HK-2 (cell line): ENCODE data around the gene AFAP1.

Source experiments
- DNase-seq: peaks from one replicate; pipeline ENCODE4 v3.0.0-alpha.2; 2018; ENCODE audit not compliant: unreplicated experiment

The AFAP1 gene, protein sequence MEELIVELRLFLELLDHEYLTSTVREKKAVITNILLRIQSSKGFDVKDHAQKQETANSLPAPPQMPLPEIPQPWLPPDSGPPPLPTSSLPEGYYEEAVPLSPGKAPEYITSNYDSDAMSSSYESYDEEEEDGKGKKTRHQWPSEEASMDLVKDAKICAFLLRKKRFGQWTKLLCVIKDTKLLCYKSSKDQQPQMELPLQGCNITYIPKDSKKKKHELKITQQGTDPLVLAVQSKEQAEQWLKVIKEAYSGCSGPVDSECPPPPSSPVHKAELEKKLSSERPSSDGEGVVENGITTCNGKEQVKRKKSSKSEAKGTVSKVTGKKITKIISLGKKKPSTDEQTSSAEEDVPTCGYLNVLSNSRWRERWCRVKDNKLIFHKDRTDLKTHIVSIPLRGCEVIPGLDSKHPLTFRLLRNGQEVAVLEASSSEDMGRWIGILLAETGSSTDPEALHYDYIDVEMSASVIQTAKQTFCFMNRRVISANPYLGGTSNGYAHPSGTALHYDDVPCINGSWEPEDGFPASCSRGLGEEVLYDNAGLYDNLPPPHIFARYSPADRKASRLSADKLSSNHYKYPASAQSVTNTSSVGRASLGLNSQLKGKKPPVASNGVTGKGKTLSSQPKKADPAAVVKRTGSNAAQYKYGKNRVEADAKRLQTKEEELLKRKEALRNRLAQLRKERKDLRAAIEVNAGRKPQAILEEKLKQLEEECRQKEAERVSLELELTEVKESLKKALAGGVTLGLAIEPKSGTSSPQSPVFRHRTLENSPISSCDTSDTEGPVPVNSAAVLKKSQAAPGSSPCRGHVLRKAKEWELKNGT

DNA sequence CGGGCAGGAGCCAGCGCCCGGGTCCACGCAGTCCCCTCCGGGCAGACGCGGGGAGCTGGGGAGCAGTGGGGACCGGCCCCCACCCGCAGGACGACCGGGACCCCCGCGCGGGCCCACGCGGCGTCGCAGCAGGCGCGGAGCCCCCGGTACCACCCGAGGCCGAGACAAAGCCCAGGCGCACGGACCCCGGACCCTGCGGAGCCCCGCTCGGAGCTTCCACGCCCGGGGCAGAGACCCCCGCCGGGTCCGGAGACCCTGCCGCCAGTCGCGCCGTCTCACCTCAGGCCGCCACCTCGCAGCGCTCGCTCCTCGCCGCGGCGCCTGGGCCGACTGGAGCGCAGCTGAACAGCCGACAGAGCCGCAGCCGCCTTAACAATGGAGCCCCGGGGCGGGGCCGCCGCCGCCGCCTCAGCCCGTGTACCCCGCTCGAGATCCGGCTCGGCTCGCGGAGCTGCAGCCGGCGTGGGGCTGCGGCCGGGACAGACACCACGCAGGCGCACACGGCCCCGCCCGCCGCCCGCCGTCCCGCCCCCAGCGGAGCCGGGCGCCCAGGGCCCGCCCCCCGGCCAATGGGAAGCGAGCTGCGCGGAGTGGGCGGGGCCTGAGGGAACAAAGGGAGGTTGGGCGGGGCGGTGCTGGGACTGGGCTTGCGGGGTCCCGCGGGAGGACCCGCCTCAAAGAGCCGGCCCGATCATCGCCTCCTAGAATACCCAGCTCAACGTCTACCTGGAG lies at the start of gene AFAP1:
TSS of gene AFAP1 (minus strand) at position 485 of the 732 bp plus-strand sequence. CDS start 67,783 bp downstream, outside the sequence.
- peak; percentile 87 for DNase-seq

DNA sequence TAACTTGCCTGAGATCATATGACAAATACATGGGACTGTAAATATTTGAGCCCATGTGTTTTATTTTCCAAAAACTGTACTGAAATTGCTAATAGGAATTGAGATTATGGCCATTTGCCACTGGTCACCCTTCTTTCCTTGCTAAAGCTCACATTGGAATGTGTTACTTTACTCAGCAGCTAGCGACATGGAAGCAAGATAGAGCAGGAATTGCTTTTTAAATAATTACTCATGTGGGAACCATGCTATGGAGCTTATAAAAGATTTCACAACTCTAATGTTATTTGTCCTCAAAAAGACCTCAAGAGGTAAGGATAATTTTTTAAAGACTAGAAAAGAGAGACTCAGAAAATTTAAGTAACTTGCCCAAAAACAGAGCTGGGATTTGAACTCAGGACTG lies 48.8 kb upstream of the AFAP1 start:
- no peak for DNase-seq

DNA sequence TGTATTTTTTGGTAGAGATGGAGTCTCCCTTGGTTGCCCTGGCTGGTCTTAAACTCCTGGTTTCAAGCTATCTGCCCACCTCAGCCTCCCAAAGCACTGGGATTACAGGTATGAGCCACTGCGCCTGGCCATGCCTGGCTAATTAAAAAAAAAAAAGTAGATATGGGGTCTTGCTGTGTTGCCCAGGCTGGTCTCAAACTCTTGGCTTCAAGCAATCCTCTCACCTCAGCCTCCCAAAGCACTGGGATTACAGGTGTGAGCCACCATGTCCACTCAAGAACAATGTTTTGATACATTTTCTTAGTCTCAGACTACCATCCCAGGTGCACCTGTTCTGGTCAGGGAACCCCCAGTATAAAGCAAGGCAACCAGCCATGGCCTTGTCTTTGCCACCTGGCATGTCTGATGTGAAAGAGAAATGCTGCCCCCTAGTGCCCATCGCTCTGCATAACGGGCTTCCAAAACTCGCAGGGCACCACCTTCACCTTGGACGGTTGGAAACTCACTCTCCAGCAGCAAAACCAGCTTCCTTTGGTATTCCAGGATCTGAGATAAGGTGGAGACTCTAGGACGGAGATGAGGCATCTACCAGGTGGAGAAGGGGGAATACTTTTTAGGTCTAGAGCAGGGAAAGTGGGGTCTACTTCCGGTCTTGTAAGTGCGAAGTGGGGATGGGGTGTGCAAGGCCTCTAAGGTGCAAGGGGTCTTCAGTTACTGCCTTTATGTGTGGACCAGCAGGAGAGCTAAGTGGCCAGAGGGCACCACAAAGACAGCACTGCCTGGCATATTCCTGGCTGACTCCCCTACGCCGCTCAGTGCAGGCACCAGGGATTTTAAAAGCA lies 47.7 kb upstream of the AFAP1 start:
- DNase-seq, result peak; percentile 78

DNA sequence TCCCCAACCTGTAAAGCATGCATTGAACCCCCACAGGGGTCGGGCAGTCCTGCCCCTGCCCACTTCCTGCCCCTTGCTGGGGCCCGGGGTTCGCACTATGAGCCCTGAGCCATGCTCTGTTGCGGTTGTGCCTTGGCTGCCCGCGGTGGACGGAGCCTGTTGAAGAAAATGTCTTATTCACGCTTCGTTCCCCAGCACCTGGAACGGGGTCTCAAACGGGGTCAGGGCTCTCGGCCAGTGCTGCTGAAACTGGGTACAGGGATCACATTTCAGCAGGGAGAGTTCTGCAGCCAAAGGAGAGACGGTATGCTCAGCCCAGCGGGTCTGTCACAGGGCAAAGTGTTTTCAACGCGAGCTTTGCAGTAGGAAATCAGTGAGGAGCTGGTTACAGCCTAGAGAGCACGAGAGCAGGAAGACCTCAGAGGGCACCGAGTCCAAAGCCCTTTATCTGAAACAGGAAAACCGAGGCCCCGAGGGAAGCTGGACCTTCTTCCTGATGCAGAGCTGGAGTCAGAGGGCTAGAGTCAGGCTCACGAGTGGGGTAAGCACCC lies 46.3 kb upstream of the AFAP1 start:
- peak; percentile 35 for DNase-seq

DNA sequence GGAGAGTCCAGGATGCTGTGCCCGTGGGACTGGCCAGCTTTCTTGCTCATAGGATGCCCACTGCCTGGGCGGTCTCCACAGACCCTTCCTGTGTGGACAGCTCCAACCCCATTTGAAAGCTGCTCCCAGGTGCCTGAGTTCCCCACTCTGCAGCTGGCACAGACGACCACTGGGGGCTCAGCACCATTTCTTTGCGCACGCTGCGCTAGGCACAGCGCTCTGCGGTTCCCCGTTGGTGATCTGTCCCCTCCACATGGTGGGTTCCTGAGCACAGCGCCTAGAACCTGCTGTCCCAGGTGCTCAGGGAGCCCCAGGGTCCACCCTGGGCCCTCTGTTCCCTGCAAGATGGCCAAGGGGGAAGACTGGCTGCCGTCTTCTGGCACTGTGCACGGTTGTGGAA lies 45.4 kb upstream of the AFAP1 start:
- DNase-seq, result no peak

DNA sequence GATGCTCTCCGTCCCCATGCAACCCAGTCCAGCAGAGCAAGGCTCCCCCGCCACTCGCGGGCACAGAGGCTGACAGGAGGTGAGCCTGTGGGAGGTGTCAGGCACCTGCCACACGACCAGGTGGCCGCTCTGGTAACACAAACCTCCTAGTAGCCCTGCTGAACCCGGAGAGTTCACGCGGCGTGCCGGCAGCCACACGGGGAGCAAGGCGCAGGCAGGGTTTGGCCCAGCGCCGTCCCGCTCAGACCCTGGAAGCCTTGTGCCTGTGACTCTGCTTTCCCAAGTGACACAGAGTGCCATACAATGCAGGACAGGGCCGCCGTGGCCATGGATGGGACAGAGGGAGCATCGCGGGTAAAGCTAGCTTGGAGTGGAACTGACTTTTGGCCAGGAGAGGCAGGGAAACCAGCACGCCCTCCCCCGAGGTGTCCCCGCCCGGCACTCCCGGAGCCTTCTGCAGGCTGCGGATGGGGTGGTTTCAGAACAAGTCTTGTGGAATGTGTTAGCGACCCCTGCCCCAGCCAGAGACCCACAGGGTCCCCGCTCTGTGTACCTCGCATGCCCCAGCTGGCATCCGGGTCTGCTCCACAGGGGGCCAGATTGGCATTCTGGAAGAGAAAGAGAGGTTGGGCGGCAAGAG lies 44.7 kb upstream of the AFAP1 start:
- no peak for DNase-seq

DNA sequence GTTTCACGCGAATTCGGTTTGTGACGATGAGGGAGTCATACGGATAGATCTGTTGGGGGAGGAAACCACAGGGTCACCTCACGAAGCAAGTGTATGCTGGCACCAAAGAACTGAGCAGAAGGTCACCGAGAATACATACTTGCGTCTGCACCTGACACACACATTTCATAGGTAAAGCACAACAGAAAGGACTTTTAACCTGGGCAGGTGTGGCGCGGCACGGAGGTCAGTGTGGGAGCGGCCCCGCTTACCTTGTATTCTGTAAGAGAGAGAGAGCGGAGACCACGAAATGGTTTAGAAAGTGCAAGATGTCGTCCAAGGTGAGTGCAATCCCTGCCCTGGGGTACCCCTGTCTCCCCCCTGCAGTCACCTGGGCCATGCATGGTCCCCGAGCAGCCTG lies 43.6 kb upstream of the AFAP1 start:
- DNase-seq, result no peak

DNA sequence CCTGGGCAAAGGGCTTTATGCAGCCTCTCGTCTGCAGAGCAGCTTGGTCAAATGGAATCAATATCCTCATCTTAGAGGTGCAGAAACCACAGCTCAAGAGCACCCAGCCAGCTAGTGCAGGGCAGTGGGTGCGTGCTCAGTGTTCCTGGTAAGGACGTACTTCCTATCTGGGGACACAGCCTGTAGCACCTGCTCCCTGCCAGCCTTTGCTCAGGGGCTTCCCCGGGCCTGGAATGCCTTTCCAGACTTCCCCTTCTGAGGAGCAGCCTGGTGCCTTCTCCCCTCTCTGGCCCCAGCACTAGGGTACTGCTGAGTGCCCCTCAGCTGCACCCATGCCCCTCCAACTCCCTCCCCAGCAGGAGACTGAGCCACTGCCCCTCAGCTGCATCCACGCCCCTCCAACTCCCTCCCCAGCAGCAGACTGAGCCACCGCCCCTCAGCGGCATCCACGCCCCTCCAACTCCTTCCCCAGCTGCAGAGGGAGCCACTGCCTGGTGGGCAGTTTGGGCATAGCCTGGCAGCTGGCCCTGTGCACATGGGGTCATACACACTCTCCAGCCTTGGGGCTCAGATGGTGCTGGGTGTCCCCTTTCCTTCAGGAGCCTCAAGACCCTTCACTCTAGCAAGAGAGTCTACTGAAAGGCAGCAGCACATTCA lies 42.2 kb upstream of the AFAP1 start:
- DNase-seq, result no peak

DNA sequence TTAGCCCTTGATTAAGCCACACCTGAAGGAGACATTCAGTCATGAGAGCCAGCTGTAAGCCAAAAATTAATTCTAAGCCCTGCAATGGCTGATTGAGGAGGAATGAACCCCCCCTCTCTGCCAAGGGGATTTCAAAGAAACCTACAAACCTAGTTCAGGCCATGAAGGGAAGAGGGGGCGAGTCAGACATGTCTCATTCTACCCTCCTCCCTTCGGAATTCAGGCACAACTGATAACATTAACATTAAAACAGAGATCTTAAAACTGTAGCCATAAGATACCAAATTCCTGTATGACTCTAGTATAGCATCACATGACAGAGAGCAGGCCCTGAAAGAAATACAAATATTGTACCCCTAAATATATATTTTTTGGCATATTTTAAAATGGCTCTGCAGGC lies 40.4 kb upstream of the AFAP1 start:
- no peak for DNase-seq

DNA sequence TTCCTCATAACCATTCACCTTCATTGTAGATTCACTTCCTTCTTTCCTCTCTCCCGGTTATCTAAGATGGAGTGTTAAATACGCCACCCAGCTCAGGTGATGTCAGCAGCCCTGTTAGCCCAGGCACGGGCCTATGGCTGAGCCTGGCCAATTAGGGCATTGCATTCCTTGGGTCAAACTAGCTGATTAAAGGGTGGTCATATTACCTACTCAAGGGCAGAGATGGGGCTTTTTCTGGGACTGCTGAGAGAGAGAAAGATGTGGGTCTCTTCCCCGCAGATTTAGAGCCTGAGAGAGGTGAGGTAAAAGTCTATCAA lies 39.9 kb upstream of the AFAP1 start:
- no peak for DNase-seq

DNA sequence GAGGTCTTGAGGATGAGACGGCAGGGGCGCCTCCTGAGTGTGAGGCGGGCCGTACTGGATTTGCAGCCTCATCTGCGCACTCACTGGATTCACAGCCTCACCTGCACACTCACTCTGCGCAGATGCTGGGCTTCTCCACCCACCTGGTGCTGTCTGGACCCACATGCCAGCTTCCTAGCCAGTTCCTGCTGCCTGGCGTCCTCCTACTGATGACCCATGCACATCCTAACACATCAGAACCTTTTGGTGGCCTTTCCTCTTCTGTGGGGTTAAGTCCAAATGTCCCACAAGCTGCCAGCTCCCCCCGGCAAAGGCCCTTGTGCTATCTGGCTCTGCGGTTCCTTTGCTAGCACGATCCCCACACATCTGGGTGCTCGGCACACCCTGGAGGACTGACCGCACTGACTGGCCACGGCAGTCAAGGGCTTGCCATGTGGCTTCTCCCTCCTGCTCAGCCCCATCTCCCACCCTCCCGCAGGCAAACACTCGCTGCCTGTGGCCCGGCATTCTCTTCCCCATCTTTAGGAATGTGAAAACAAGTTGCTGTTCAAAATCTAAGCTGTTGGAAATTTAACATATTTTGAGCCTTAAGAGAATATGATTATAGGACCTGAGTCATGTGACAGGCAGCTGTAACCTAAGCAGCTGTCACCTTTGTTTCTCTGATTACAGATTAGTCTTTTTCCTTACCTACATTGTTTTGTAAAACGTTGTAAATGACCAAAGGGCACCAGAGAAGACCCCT lies 39.4 kb upstream of the AFAP1 start:
- no peak for DNase-seq

DNA sequence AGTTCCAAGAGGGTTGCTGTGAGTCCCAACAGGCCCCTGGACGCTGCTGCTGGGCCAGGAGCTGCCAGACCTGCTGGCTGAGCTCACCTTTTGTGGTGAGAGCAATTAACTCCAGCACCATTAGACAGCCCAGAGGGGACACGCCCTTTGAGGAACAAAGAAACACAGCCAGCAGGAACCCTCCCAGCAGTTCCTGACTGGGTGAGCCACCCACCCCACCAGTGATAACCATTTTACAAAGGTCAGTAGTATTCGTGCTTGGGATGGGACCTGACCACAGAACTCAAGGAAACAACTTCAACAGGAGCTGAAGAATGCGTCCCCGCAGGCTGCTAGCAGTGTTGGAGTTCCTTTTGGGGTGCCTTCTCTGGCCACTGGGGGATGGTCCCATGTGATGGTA lies 38.8 kb upstream of the AFAP1 start:
- DNase-seq, result no peak

DNA sequence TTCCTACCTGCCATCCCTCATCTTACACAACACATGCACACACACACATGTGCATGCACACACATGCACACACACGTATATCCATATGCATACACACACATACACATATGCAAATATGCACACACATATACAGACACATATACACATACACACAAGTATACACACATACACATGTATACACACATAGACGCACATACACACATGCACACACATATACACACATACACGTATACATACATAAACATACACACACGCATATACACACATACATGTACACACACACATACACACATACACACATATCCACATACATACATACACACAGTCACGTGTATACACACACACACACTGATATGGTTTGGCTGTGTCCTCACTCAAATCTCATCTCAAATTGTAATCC lies 37.0 kb upstream of the AFAP1 start:
- DNase-seq, result no peak

DNA sequence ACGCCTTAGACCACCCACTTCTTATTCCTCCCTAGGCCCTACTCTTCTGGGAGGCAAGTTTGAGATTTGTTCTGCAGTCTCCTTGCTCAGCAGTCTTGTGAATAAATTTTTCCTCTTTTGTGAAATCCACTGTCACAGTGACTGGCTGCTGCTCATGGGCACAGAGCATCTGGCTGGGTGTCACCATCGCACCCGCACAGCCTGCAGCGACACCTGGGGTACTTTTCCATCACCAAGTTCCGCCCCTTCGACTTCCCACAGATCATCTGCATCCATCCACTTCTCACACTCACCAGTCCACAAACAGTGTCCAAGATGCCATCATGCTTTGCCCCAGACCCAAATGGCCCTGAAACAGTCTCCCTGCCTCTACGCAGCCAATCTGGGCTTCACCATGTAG lies 36.4 kb upstream of the AFAP1 start:
- no peak for DNase-seq

DNA sequence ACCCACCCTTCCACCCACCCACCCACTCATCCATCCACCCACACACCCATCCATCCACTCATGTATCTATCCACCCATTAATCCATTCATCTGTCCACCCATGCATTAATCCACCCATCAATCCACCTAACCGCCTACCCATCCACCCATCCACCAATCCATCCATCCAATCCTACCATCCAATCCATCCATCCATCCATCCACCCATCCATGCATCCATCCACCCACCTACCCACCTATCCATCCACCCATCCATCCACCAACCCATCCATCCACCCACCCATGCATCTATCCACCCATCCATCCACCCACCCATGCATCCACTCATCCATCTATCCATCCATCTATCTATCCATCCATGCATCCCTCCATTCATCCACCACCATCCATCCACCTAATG lies 34.8 kb upstream of the AFAP1 start:
- DNase-seq, result no peak

DNA sequence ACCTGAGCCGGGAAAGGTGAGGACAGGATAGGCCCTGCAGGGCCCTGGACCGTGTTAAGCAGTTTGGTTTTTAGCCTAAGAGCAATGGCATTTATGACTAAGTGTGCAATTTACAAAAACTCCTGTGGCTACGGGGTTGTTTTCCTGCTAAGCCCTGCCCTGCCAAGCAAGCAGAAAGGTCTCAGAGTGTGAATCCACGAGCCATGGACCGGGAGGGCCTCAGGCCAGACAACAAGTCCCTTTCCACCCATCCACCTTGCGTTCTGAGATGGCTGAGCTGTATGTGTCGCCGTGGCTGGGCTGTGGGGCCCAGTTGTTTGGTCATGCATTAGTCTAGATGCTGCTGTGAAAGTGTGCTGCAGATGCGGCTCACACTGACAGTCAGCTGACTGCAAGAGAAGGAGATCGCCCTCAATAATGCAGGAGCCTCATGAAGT lies 33.9 kb upstream of the AFAP1 start:
- DNase-seq, result peak; percentile 45

DNA sequence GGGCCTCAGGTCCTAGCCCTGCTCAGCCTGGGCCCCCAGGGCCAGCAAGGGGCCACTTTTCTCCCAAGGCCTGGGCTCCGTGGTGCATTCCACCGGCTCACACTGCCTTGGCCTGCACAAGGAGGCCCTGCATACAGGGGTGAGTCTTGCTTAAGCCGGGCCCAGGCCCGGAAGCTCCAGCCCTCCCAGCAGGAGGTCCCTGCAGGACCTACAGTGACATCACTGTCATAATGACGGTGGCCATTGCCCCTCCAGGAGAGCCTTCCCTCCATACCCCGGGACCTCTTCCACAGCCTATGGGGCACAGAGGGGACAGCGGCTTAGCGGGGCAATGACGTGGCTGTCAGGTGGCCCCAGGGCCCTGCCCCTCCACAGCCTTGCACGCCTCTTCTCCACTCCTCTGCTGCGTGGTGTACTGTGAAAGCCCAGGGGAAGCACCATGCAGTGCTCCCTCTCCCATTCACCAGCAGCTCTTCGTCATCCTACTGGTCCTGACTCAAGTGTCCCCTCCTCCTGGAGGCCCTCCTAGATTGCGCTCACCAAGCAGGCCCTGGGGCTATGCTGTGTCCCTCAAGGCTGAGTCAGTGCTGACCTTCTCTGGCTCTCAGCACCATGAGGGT lies 32.3 kb upstream of the AFAP1 start:
- DNase-seq, result no peak

DNA sequence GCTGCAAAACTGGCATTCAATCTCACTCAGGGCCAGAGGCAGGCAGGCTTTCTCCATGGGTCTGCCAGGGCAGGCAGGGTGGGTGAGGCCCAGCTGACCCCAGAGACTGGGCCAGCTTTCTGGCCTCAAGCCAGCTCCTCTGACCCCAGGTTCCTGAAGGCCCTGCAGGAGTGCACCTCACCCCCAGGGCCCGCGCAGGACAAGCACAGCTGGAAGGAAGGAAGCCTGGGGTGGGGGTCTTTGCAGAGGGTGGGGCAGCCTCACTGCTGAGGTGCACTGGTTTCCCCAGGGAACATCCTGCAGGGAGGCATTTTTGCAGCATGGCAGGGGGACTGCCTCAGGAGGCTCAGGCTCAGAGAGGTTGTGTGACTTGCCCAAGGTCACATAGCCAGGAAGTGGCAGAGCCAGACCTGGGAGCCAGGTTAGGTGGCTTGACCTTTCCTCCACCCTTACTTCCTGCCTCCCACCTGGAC lies 31.5 kb upstream of the AFAP1 start:
- DNase-seq, result no peak

DNA sequence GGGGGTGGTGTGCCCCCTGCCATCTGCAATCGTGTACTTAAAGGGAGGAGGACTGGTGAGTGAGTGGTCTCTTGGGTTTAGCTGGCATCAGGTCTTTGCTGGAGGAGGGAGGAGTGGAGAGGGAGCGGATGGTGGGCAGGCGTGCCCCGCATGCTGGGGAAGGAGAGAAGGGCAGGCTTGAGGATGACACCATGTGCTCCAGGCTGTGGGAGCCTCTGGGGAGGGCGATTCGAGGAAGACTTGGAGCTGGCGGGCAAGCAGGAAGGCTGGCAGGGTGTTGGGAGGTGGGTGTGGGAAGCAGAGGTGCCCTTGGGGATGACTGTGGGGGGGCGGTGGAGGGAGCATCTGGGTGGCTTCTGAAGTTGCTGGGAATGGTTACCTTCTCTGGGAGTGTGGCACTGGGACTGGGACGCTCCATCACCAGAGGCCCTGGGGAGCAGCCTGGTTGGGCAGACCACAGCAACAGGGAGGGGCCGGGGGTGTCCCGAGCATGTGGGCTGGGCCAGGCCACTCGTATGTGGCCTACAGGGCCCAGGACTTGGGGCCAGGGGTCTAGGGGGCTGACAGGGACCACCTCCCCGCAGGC lies 30.8 kb upstream of the AFAP1 start:
- DNase-seq, result no peak
